ENCODE results near the gene RHOF.

Gene RHOF

GRCh38 chr12:121733849-121734248 is 59.6 kb downstream of the RHOF start:
- TF ChIP-seq TCF4 (CRISPR knock-in tag; IDR thresholded peaks at IDR 0.05; ENCODE audit: borderline replicate concordance) (no peak), ZC3H10 (CRISPR knock-in tag; IDR thresholded peaks at IDR 0.05) (no peak), ARNTL (CRISPR knock-in tag; IDR thresholded peaks at IDR 0.05; ENCODE audit: borderline replicate concordance, low read depth) (no peak), CSDC2 (CRISPR knock-in tag; IDR thresholded peaks at IDR 0.05) (no peak), PATZ1 (CRISPR knock-in tag; IDR thresholded peaks at IDR 0.05; ENCODE audit: borderline replicate concordance) (no peak), ZNF70 (CRISPR knock-in tag; IDR thresholded peaks at IDR 0.05) (no peak), POU6F1 (CRISPR knock-in tag; IDR thresholded peaks at IDR 0.05; ENCODE audit: borderline replicate concordance, low read depth) (no peak), SNAI2 (CRISPR knock-in tag; IDR thresholded peaks at IDR 0.05) (no peak), BACH2 (CRISPR knock-in tag; IDR thresholded peaks at IDR 0.05; ENCODE audit: borderline replicate concordance) (no peak), OSR1 (CRISPR knock-in tag; IDR thresholded peaks at IDR 0.05) (no peak), CSRNP3 (CRISPR knock-in tag; IDR thresholded peaks at IDR 0.05) (no peak), RARB (CRISPR knock-in tag; IDR thresholded peaks at IDR 0.05) (no peak), GLIS3 (CRISPR knock-in tag; IDR thresholded peaks at IDR 0.05) (no peak), TOX (CRISPR knock-in tag; IDR thresholded peaks at IDR 0.05; ENCODE audit: borderline replicate concordance) (no peak), CREB5 (CRISPR knock-in tag; IDR thresholded peaks at IDR 0.05; ENCODE audit: low read depth) (no peak), ZFP30 (CRISPR knock-in tag; IDR thresholded peaks at IDR 0.05) (no peak), ISL1 (CRISPR knock-in tag; IDR thresholded peaks at IDR 0.05) (no peak), ZNF565 (CRISPR knock-in tag; conservative IDR thresholded peaks at IDR 0.05; ENCODE audit: low read depth) (no peak), PPARA (CRISPR knock-in tag; IDR thresholded peaks at IDR 0.05; ENCODE audit: borderline replicate concordance) (no peak), ZFP3 (CRISPR knock-in tag; IDR thresholded peaks at IDR 0.05) (no peak)
- no peak for ATAC-seq

GRCh38 chr12:121731473-121731872 is 62.0 kb downstream of the RHOF start:
- no peak for ATAC-seq
- no peak for TF ChIP-seq ZFP3 (CRISPR knock-in tag; IDR thresholded peaks at IDR 0.05)
- no peak for TF ChIP-seq ZNF8 (CRISPR knock-in tag; IDR thresholded peaks at IDR 0.05)

GRCh38 chr12:121729021-121729420 is 64.5 kb downstream of the RHOF start:
- TF ChIP-seq ZC3H10 (CRISPR knock-in tag; IDR thresholded peaks at IDR 0.05) (no peak), ZFP30 (CRISPR knock-in tag; IDR thresholded peaks at IDR 0.05) (no peak), PPARA (CRISPR knock-in tag; IDR thresholded peaks at IDR 0.05; ENCODE audit: borderline replicate concordance) (no peak), BACH2 (CRISPR knock-in tag; IDR thresholded peaks at IDR 0.05; ENCODE audit: borderline replicate concordance) (no peak)
- ATAC-seq = no peak

Data from SK-N-SH treated with all-trans-retinoic acid at 6 μM for 48 hours (cell line).